Subcutaneous adipose tissue (tissue), 4 donors: ENCODE measurements around the gene MAPK13. TPM values are rescaled to one million over a fixed set of nuclear protein-coding genes. Genes with fewer than 3 reads are reported as not detected.

Experiments used
- CTCF ChIP-seq: fragments of 450-650 bp; IDR thresholded peaks from one replicate; pipeline ENCODE4 v1.5.1; 2016; ENCODE audit warnings: low read depth, mild to moderate bottlenecking, control low read depth, antibody characterized with exemption, moderate library complexity
- total RNA-seq, 4 donors: library from RNA; depleted of rRNA; stranded (reverse); fragments of >200 nt; gene quantifications; one replicate each; pipeline ENCODE4 v1.1.0, GENCODE V29; 2016

Gene MAPK13
- total RNA-seq, 4 donors from 2014 or later = 2.6 to 24.6 (median 7.0) TPM

DNA sequence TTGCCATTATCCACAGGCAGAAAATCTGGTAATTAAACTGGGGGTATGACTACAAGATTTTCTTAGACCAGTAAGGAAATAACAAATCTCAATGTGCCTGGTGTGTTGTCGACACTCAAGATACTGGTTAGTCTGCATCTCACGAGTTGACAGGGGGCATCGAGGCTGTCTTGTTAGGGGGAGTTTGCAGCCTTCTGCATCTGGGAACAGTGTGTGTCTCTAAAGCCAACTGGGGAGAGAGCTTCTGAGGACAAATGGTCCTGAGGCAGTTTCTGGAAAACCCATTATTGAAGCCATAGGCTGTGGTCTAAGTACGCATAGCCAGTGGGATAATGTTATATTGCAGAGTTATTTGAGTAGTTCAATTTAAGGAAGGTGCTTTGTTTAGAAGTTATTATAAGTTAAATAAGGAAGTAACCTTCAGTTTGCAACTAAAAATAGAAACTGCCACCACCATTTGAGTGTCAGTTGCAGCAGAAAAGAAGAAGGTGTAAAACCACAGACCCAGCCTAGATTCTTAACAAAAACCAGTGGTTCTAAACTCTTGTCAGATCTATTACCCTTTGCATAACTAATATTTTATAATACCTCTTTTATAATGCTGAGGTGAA, 15.4 kb upstream of the MAPK13 start:
- TF ChIP-seq CTCF = no peak

GRCh38 chr6:36115412-36115811, 14.9 kb upstream of the MAPK13 start:
- TF ChIP-seq CTCF = no peak

- no peak for TF ChIP-seq CTCF
Observed at GRCh38 chr6:36116066-36116864, 14.0 kb upstream of the MAPK13 start.

GRCh38 chr6:36116943-36117342, 13.4 kb upstream of the MAPK13 start:
- TF ChIP-seq CTCF = no peak

GRCh38 chr6:36117658-36118549, 12.4 kb upstream of the MAPK13 start:
- TF ChIP-seq CTCF = no peak

GRCh38 chr6:36118550-36119107, 11.7 kb upstream of the MAPK13 start:
- no peak for TF ChIP-seq CTCF

DNA sequence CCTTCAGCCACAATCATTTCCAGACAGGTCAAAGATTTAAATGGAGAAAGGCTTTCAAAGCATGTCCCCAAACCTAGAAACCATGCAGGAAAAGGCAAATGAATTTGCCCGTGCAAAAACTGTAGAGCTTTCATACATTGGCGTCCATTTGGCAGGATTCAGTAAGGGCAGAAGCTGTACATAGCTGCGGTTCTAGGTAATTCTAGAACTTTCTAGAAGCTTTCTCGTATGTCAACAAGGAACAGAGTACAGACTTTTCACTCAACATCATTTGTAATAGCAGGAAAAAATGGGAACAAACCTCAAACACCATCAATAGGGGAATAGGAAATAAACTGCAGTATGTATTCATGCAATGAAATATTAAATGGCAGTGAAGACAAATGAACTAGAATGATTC, 11.1 kb upstream of the MAPK13 start:
- TF ChIP-seq CTCF = no peak
